GM21786 (cell line): ENCODE measurements around the gene LIME1.
"Not testable (repeated sequence)": the region's sequence is repeated elsewhere in the genome, so short reads cannot be mapped to it uniquely, and the experiment has no call there.

ENCODE experiments used
- ATAC-seq: cut with Tn5 transposase; IDR thresholded peaks from one replicate; pipeline ENCODE4 v1.9.1; 2021; ENCODE audit not compliant: unreplicated experiment

Gene LIME1

DNA sequence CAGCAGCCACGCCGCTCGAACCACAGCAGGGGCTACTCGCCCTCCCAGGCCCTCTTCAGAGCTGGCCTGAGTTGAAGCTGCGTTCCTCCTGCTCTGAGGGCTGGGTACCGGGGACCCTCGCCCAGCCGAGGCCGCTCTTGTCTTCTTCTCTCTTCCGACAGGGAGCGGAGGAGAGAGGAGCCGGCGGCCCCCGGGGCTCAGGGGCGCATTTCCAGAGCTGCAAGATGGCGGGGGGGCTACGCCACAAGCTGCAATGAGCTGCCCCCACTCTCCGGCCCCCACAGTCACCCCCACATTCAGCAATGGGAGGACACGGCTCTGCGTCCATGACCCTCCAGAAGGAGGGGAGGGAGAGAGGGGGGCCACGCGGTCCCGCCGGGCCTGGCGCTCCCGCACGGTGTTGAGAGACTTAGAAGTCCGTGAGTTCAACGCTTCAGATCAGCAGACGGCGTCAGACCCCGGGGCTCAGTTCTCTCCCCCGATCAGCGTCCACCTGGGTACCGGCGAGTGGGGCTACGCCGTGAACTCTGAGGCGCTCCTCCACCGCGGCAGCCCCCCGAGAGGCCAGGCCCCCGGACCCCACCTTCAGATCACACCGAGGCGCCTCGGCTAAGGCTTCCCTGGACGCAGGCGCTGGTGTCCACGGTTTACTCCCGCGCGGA lies 34.7 kb downstream of the LIME1 start:
- no peak for ATAC-seq

DNA sequence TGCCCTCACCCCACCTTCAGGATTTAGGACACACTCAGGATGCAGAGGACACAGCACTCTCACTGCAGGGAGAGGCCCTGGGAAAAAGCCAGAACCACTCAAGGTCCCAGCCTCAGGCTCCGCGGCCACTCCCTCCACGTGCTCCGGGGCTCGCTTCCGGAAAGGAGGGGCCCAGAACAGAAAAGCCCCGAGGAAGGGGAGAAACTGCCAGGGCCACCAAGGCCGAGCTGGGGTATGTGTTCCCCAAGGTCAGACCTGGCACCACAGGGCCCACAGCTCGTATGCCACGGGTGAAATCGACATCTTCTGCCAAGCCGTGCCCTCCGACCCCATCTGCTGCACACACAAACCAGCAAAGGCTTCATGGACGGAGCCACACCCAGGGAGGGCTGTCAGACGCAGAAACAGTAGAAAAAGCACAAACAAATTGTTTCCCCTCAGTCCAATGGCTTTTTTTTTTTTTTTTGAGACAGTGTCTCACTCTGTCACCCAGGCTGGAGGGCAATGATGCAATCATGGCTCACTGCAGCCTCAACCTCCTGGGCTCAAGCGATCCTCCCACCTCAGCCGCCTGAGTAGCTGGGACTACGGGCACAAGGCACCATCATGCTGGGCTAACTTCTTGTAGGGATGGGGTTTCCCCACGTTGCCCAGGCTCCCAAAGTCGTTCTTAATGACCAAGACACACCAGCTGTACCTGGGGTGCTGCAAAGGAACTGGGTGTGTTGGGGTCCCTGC lies 36.5 kb downstream of the LIME1 start:
- no peak for ATAC-seq

DNA sequence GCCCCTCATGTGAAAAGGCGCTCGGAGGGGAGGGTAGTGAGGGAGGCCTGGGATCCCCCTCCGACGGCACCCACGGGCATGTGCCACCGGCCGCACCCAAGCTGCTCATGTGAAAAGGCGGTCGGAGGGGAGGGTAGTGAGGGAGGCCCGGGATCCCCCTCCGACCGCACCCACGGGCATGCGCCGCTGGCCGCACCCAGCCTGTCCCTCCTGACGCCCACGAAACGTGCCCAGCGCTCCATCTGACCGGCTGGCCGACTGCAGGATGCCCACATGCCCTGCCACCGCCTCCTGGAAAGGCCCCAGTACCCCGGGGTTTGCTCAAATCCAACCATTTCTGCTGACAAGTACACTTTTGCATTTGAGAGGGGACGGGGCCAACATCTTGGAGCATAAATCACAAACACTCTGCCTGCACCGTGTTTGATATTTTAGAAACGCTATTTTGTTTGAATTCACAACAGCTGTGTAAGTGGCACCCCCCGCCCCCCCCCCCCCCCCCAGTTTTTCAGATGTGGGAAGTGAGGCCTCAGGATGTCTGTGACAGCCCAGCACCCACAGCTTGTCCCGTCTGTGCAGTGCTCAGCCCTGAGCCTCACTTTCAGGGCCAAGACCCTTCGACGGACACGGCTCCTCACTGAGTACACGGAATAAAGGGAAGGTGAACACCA lies 37.2 kb downstream of the LIME1 start:
- no peak for ATAC-seq

DNA sequence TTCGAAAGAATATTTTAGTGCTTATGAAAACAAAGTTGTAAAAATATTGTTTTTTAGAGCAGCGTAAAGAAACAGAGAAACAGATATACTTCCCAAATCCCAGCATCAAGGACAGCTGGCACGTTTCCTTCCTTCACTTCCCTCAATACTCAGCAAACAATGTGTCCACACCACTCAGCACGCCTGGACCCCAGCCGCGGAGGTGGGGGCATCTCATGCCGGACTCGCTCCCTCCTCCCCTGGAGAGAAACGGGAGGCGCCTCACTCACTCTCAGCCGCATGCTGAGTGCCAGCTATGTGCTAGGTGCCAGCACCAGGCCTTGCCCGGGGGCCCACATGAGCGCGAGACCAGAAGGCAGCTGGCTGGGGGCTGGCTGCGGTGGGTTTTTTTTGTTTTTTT lies 37.8 kb downstream of the LIME1 start:
- no peak for ATAC-seq

DNA sequence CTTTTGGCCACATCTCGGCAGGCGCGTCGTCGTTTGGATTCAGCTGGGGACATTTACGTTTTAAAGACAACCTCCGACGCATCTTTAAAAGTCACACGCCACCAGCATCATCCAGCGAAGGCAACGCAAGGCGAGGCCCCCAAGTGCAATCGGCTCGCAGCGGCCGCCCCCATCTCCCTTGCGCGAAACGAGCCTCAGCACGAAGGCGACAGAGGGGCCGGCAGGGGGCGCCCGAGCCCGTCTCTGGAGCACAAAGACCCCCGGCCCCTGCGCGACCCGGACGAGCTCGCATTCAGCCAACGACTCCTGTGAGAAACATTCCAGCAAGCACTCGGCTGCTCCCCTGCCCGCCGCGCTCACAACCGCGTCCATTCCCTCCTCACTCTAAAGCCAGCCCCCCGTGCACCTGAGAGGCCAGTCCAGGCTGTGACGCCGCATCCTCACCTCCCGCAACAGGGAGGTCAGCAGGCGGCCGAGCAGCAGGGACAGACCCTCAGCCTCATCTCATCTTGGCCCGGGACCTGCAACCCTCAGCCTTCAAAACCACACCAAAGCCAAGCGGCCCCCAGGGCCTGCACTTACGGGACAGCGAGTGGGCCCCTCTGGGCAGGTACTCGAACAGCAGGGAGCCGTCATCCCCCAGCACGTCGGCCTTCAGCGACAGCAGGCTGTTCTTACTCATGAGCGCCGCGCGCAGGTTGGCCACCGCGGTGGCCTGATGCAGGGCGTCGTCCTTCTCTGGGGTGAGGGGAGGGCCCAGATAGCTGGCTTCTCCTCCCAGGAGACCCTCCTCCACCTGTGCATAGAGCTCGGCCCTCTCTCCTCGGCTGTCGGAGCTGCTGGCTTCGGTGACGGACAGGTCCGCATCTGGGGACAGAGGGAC lies 38.9 kb downstream of the LIME1 start:
- no peak for ATAC-seq

DNA sequence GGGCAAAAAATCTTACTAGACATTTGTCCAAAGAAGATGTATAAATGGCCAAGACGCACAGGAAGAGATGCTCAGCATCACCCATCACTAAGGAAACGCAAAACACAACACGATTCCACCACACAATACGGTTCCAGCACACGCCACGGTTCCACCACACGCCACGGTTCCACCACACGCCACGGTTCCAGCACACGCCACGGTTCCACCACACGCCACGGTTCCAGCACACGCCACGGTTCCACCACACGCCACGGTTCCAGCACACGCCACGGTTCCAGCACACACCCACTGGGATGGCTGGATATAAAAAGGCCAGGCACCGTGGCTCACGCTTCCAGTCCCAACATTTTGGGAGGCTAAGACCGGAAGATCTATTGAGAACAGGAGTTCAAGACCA lies 40.4 kb downstream of the LIME1 start:
- not testable (repeated sequence) for ATAC-seq

DNA sequence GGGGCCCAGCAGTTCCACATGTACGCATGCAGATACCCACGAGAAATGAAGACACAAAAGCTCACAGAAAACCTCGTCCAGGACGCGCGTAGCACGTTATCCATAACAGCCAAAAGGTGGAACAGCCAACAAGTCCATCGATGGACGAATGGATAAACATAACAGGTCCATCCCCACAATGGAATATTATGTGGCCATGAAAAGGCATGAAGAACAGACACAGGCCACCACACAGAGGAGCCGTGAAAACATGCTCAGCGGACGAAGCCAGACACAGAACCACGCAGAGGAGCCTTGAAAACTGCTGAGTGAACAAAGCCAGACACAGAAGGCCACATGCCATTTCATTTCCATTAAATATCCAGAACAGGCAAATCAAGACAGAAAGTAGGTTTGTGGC lies 41.1 kb downstream of the LIME1 start:
- no peak for ATAC-seq

DNA sequence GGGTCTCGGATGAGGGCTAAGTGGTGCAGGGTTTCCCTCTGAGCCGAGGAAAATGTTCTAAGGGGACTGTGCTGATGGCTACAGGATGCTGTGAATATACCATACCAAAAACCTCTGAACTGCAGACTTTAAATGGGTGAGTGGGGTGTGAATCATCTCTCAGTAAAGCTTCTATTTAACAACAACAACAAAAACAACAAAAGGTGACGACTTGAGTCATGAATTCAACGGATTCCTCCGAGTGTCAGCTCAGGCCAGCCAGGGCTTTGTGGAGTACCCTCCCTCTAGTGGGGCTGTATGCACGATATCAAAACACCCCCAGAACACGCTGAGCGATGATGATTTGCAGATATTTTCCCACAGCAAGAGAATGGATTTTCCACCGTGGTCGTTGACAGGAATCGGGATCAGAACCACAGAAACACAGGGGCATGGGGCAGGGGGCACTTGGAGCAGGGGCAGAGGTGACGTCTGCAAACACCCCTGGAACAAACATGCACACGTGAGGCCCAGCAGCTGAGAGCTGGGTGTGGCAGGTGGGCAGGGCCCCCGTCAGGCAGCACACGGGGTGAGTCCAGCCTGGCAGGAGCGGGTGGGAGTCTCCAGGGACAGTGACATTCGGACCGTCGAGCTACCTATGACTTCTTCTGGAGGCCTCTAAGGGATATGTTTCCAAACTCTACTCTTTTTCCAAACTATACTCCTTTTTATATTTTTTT lies 41.7 kb downstream of the LIME1 start:
- ATAC-seq: no peak

DNA sequence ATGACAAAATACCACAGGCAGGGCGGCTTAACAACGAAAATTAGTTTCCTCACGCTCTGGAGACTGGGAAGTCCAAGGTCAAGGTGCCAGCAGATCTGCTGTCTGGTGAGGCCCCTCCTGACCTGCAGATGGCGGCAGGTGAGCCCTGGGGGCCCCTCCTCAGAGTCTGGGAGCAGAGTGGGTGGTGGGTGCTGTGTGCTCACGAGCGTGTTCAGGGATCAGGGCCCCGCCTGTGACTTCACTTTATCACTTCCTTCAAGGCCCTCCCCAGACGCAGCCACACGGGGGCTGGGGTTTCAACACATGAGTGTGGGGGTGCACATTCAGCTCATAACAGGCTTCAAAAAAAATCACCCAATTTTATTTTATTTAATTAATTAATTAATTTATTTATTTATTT lies 42.4 kb downstream of the LIME1 start:
- ATAC-seq: no peak

DNA sequence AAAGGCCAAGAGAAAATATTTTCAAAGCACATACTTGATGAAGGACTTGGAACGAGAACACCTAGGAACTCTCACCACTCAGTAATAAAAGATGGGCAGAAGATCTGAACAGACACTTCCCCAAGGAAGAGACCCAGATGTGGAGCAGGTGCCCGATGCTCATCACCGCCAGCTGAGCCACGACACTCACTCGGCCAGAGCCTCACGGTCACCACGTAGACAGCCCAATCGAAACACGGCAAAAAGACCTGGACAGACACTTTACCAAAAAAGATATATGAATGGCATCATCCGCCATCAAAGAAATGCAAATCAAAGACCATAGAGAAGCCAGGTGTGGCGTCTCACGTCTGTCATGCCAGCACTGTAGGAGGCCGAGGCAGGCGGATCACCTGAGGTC lies 44.7 kb downstream of the LIME1 start:
- no peak for ATAC-seq

DNA sequence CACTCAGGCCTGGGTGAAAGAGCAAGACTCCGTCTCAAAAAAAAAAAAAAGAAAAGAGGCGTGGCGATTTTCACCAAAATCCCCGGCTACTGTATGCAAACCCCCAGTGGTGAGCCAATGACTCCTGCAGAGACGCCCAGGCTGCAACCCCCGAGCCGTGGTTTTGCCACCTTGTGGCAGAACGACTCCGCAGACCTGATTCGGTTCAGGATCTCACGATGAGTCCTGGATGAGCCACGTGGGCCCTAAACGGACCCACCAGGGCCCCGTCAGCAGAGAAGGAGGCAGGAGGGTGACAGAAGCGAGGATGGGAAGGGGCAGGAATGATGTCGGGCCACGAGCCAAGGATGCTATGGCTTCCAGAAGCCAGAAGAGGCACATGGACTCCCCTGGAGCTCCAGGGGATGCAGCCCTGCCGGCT lies 45.6 kb downstream of the LIME1 start:
- no peak for ATAC-seq

DNA sequence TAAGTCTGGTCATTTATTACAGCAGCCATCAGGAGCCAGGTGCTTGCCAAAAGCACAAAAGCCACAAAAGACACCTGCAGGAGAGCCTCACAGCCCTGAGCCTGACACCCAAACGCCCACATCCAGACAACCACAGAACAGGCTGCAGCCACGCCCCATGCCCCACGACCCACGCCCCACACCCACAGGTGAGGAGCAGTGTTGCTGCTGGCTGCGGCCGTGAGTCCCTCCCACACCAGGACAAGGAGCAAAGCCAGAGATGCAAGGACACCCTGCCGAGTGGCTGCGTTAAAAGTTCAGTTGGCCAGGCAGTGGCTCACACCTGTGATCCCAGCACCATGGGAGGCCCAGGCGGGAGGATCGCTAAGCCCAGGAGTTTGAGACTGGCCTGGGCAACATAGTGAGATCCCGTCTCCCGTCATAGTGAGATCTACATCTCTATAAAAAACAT lies 46.1 kb downstream of the LIME1 start:
- ATAC-seq: no peak

DNA sequence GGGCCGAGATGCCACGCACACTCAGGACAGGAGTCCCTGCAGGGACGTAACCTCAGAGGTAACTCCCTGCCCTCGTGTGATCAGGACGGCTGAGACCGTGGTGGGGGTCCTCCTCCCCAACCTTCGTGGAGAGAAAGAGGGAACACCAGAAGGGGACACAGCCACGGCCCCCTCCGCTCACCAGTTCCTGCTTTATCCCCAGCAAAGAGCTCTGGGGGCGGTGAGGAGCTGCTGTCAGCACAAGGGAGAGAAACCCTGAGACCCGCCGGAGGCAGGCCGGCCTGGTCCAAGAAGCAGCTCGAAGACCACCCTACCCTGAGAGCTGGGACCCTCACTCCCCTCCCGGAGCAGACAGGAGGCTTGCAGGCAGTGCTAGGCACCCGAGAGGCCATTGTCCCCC lies 47.5 kb downstream of the LIME1 start:
- ATAC-seq: no peak

DNA sequence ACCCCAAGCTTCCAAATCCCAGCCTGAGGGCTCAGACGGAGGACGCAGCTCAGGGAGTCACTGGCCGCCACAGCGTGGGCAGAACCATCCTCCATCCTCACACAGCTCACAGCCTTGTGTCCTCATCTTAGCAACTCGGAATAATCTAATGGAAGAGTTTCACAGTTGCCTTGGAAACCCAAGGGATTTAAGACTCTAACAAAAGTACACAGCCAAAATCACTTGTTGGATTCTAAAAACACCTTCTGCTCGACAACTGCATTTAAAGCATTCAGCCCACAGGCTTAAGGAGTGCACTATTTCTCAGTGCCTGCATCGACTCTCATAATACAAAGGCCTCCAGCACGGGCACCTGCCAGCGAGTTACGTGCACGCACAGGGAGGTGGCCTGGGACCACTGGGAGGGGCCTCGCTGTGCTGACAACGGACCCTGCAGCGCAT lies 49.2 kb downstream of the LIME1 start:
- no peak for ATAC-seq

DNA sequence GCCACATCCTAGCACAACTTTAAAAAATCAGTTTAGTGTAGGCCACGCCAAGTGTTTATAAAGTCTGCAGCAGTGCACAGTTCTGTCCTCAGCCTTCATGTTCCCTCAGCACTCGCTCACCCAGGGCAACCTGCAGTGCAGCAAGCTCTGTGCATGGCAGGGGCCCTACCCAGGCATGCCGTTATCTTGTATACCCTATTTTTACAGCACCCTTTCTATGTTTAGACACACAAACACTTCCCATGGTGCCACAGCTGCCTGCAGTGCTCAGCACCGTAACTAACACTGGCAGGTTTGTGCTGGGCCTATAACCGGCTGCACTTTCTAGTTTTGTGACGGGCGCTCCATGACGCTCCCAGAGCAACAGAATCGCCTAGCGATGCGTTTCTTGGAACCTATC lies 50.8 kb downstream of the LIME1 start:
- no peak for ATAC-seq

DNA sequence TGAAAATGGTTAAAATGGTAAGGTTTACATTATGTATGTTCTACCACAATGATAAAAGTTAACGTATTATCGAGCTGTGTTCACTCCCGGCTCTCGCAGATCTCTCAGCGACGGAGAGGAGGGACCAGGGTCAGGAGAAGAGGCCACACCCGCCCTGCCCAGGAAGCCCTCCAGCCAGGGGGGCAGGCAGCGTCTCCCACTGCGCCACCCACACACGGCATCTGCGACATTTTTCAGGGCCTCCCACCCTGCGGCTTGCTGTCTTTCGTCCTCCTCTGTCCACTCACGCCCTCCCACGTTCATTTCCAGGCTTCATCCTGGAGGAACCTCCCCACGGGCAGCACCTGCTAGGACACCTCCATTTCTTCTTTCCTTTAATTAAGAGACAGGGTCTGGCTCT lies 51.3 kb downstream of the LIME1 start:
- ATAC-seq: no peak
